Measurements from ENCODE around the gene NAIF1. TPM values are rescaled to one million over a fixed set of nuclear protein-coding genes. Genes with fewer than 3 reads are reported as not detected.

Gene NAIF1
- total and polyA plus RNA-seq, 12 donors: 3.2 to 7.2 (median 5.5) TPM

DNA sequence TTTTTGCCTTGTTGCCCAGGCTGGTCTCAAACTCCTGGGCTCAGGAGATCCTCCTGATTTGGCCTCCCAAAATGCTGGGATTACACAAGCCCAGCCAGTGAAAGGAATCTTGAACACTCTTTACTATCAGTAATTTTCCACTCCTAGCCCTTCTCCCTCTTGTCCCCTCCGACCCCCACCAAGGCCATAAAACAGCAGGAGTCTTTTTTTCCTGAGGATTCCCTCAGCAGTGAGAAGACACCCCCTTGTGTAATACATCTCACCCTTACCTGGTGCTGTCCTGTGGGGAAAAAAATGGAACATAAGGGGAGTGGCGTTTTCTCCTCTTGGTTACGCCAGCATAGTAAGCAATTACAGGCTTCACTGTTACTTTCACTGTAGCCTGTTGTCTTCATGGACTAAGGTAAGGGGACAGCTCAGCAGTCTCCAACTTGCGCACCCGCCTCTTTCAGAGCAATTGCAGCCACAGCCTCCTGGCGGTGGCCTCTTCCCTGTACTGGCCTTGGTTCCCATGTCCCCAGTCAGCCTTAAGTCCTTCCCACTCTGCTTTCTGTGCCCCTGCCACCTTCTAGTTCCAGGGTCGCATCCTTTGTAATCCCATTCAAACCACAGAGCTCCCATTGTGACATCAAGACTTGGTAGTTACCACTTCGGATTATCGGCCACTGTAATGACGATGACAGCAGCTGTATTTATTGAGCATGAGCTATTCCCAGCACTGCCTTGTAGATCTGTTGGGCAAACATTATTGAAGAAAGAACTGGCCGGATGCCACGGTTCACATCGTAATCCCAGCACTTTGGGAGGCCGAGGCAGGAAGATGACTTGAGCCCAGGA is 10.0 kb downstream of the NAIF1 start:
- TF ChIP-seq, protein P1, sequence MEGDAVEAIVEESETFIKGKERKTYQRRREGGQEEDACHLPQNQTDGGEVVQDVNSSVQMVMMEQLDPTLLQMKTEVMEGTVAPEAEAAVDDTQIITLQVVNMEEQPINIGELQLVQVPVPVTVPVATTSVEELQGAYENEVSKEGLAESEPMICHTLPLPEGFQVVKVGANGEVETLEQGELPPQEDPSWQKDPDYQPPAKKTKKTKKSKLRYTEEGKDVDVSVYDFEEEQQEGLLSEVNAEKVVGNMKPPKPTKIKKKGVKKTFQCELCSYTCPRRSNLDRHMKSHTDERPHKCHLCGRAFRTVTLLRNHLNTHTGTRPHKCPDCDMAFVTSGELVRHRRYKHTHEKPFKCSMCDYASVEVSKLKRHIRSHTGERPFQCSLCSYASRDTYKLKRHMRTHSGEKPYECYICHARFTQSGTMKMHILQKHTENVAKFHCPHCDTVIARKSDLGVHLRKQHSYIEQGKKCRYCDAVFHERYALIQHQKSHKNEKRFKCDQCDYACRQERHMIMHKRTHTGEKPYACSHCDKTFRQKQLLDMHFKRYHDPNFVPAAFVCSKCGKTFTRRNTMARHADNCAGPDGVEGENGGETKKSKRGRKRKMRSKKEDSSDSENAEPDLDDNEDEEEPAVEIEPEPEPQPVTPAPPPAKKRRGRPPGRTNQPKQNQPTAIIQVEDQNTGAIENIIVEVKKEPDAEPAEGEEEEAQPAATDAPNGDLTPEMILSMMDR (IDR thresholded peaks at IDR 0.05): no peak
- no peak for ATAC-seq
- Histone ChIP-seq H3K36me3 (peaks cover 0 to 12% (median 0%) of the 10 kb centered on the region in 9 donors), H3K27me3 (no peaks in the 10 kb centered on the region), H3K4me1 (peaks cover 2 to 57% (median 30%) of the 10 kb centered on the region in 9 donors), H3K9me3 (no peaks in the 10 kb centered on the region), H3K4me3 (no peak overlapping the region), H3K27ac (no peak overlapping the region)
- DNase-seq: no peak
- WGBS, 2 donors: 89 to 91% methylated on average over 14 of the region's 14 CpGs
- intact Hi-C loops (cut with DNase I): no loop called here

DNA sequence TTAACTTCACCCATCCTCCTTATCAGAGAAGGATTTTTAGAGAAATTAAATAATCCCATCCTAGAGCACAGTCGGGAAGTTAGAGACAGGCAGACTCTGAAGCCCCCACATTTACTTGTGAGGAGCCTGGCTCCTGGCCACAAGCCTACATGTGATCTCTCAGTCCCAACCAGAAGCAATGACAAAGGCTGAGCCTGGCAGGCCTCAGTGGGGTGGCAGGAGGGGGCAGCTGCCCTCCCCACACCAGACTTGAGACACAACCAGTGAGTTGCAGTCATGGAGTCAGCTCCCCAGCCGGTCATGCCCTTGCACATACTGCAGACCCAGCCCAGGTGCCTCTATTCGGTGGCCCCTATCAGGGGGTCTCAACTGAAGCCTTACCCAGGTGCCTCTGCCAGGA is 11.0 kb downstream of the NAIF1 start:
- ATAC-seq: peak in 2 of 8 donors; percentile 16 to 19
- intact Hi-C loops (cut with DNase I): no loop called here

DNA sequence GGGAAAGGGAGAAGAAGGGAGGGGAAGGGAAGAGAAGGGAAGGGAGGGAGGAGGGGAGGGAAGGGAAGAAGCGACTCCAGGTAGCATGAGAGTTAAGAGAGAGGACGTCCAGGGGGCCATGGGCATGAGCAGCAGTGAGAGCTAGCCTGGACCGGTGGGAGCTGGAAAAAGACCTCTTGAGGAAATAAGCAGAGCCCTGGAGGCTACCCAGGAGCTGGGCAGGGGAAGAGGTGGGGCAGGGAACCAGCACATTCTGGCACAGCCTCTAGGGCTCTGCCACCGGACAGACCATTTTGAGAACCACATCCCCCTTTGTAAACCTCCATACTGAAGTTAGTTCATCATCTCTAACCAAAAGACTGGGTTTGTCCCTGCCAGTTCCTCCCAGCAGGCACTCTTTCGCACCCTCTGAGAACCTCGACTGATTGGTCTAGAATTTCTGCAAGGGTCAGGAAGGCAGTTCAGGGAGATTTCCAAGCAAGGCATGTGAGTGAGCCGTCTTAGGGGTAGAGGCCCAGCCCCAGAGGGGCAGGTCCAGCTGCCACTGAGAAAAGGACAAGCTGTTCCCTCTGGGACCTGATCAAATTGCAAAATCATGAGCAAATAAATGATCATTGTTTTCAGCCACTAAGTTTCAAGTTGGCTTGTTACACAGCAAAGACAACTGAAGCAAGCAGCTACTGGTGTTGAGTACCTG is 11.6 kb downstream of the NAIF1 start:
- H3K4me3 ChIP-seq: no peak overlapping the region
- TF ChIP-seq, protein P1 (IDR thresholded peaks at IDR 0.05): no peak
- H3K27me3 ChIP-seq: no peaks in the 10 kb centered on the region
- WGBS, 2 donors: 45 to 55% methylated on average over 7 of the region's 7 CpGs
- H3K36me3 ChIP-seq: no peaks in the 10 kb centered on the region
- H3K9me3 ChIP-seq: no peaks in the 10 kb centered on the region
- intact Hi-C loops (cut with DNase I): no loop called here
- H3K4me1 ChIP-seq: peaks cover 2 to 40% (median 14%) of the 10 kb centered on the region in 9 donors
- DNase-seq: no peak
- H3K27ac ChIP-seq: peak overlapping the region in 6 of 10 donors; percentile 30 to 78 (median 44)
- peak in 7 of 8 donors; percentile 32 to 79 (median 54) for ATAC-seq

More for the DNA sequence above, 11.0 kb downstream of the NAIF1 start:
- TF ChIP-seq, protein P1 (IDR thresholded peaks at IDR 0.05): no peak
- peaks cover 2 to 46% (median 20%) of the 10 kb centered on the region in 9 donors for H3K4me1 ChIP-seq
- H3K27me3 ChIP-seq: no peaks in the 10 kb centered on the region
- no peaks in the 10 kb centered on the region for H3K9me3 ChIP-seq
- H3K27ac ChIP-seq: peak overlapping the region in 6 of 10 donors; percentile 30 to 78 (median 39)
- peaks cover 0 to 3% (median 0%) of the 10 kb centered on the region in 9 donors for H3K36me3 ChIP-seq
- WGBS, 2 donors: 73 to 77% methylated on average over 3 of the region's 3 CpGs
- DNase-seq: no peak
- H3K4me3 ChIP-seq: no peak overlapping the region

DNA sequence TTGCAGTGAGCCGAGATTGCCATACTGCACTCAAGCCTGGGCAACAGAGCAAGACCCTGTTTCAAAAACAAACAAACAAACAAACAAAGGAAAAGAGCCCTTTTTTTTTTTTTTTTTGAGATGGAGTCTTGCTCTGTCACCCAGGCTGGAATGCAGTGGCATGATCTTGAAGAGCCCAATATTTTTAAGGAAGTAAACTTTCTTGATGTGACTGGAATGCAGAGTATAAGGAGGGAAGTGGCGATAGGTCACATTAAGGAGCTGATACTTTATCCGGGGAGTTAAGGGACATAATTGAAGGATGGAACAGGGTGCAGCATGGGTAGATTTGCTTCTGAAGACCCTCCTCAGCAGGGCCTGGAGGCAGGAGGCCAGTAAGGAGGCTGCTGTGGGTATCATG is 13.0 kb downstream of the NAIF1 start:
- peak overlapping the region in 1 of 10 donors; percentile 81 for H3K27ac ChIP-seq
- no peaks in the 10 kb centered on the region for H3K36me3 ChIP-seq
- ATAC-seq (no peak), DNase-seq (no peak)
- H3K4me3 ChIP-seq: no peak overlapping the region
- WGBS, 2 donors: 79 to 87% methylated on average over 3 of the region's 3 CpGs
- no peaks in the 10 kb centered on the region for H3K27me3 ChIP-seq
- TF ChIP-seq, protein P1 (IDR thresholded peaks at IDR 0.05): no peak
- intact Hi-C loops (cut with DNase I): no loop called here
- H3K4me1 ChIP-seq: peaks cover 2 to 40% (median 12%) of the 10 kb centered on the region in 9 donors
- no peaks in the 10 kb centered on the region for H3K9me3 ChIP-seq

Data from heart right ventricle (tissue), 16 donors.